Middle frontal gyrus (tissue), 1 donor: Measurements from ENCODE around the gene IZUMO1R.
"Not testable (repeated sequence)": the region's sequence is repeated elsewhere in the genome, so short reads cannot be mapped to it uniquely, and the experiment has no call there.

ENCODE experiments used
- DNase-seq: peaks from one replicate; pipeline ENCODE4 v3.0.0-alpha.2; 2015; ENCODE audit warnings: low spot score; ENCODE audit errors: extremely low spot score

Gene IZUMO1R

GRCh38 chr11:94325681-94326080 lies 21.3 kb downstream of the IZUMO1R start:
- DNase-seq, result no peak

GRCh38 chr11:94326947-94327346 lies 22.6 kb downstream of the IZUMO1R start:
- no peak for DNase-seq

- no peak for DNase-seq
These were observed 24.3 kb downstream of the IZUMO1R start for GRCh38 chr11:94328587-94329080.

- DNase-seq, result no peak
These were observed 25.1 kb downstream of the IZUMO1R start for GRCh38 chr11:94329501-94329900.

- DNase-seq, result no peak
These were observed 26.4 kb downstream of the IZUMO1R start for GRCh38 chr11:94330789-94331188.

GRCh38 chr11:94332814-94333213 lies 28.4 kb downstream of the IZUMO1R start:
- no peak for DNase-seq

- no peak for DNase-seq
These were observed 31.7 kb downstream of the IZUMO1R start for GRCh38 chr11:94336033-94336432.

GRCh38 chr11:94338651-94339050 lies 34.3 kb downstream of the IZUMO1R start:
- DNase-seq, result no peak

GRCh38 chr11:94342250-94342649 lies 37.9 kb downstream of the IZUMO1R start:
- no peak for DNase-seq

GRCh38 chr11:94343495-94343894 lies 39.1 kb downstream of the IZUMO1R start:
- no peak for DNase-seq

- DNase-seq, result not testable (repeated sequence)
These were observed 41.9 kb downstream of the IZUMO1R start for GRCh38 chr11:94346311-94346710.

GRCh38 chr11:94350850-94351563 lies 46.6 kb downstream of the IZUMO1R start:
- DNase-seq, result not testable (repeated sequence)
